Esophagus muscularis mucosa (tissue), 4 donors: ENCODE data around the gene EMP2. TPM values are rescaled to one million over a fixed set of nuclear protein-coding genes. Genes with fewer than 3 reads are reported as not detected.
A peak's percentile ranks its signal among the peaks of the same experiment; 100 is the strongest.
"Not testable (repeated sequence)": the region's sequence is repeated elsewhere in the genome, so short reads cannot be mapped to it uniquely, and the experiment has no call there.

Source experiments
- DNase-seq: peaks from one replicate; pipeline ENCODE4 v3.0.0-alpha.2; 2017; ENCODE audit errors: extremely low spot score
- H3K27ac ChIP-seq, 4 donors: fragments of 200-600 bp; sonication (generic); replicated peaks in 1 of 4; 1 replicate in 3 of 4; 2 replicates in 1 of 4; pipeline ENCODE4 v1.5.1; 2016 to 2019; ENCODE audit warnings: mild to moderate bottlenecking in 1 of 4
- H3K27me3 ChIP-seq, 4 donors: fragments of 200-600 bp; sonication (generic); one replicate each; pipeline versions ENCODE4 v1.5.1 to v1.6.0; 2016 to 2019
- H3K36me3 ChIP-seq, 4 donors: fragments of 200-600 bp; sonication (generic); one replicate each; pipeline ENCODE4 v1.5.1; 2016 to 2019
- H3K4me1 ChIP-seq, 4 donors: fragments of 200-600 bp; sonication (generic); one replicate each; pipeline ENCODE4 v1.5.1; 2016 to 2019
- H3K4me3 ChIP-seq, 4 donors: fragments of 200-600 bp; sonication (generic); 1 replicate in 2 of 4; 2 replicates in 2 of 4; pipeline ENCODE4 v1.5.1; 2016 to 2019; ENCODE audit warnings: mild to moderate bottlenecking in 4 of 4, moderate library complexity in 1 of 4
- H3K9me3 ChIP-seq, 4 donors: fragments of 200-600 bp; sonication (generic); 1 replicate in 3 of 4; 2 replicates in 1 of 4; pipeline ENCODE4 v1.5.1; 2016 to 2019
- EP300 ChIP-seq: sonication (generic); formaldehyde crosslinking; IDR thresholded peaks from one replicate; pipeline ENCODE4 v1.6.1; 2017; ENCODE audit warnings: antibody characterized with exemption
- POLR2A ChIP-seq: fragments of 450-650 bp; IDR thresholded peaks from one replicate; pipeline ENCODE4 v1.6.1; 2017; ENCODE audit warnings: antibody characterized with exemption, moderate library complexity, mild to moderate bottlenecking, low read depth
- POLR2AphosphoS5 ChIP-seq, 2 donors: sonication (generic); formaldehyde crosslinking; IDR thresholded peaks; one replicate each; pipeline ENCODE4 v1.6.1; 2017; ENCODE audit warnings: antibody characterized with exemption in 2 of 2
- WGBS: methylation state at CpG from one replicate; pipeline ENCODE4 v1.1.5; 2018; 5-methylcytosine and 5-hydroxymethylcytosine counted together
- intact Hi-C: fragments of 100-400 bp; cut with DNase I; formaldehyde crosslinking; loops from one replicate; pipeline ENCODE4 v1.15.1; 2023
- total RNA-seq, 4 donors: library from RNA; depleted of rRNA; stranded (reverse); fragments of >200 nt; gene quantifications; one replicate each; pipeline versions ENCODE4 v1.1.0 to v1.2.1, GENCODE V29; 2016
- TF ChIP-seq, protein P1 (sequence below), 3 experiments: fragments of 200-600 bp in 2 of 3; fragments of 450-650 bp in 1 of 3; sonication (generic) in 2 of 3; IDR thresholded peaks; one replicate each; pipeline ENCODE4 v1.5.1; 2017 to 2019; ENCODE audit warnings: antibody characterized with exemption in 3 of 3, mild to moderate bottlenecking in 2 of 3, moderate library complexity in 1 of 3

EMP2 gene
- total RNA-seq, 4 donors from 2014 or later, result 44.1 to 87.1 (median 57.3) TPM

DNA sequence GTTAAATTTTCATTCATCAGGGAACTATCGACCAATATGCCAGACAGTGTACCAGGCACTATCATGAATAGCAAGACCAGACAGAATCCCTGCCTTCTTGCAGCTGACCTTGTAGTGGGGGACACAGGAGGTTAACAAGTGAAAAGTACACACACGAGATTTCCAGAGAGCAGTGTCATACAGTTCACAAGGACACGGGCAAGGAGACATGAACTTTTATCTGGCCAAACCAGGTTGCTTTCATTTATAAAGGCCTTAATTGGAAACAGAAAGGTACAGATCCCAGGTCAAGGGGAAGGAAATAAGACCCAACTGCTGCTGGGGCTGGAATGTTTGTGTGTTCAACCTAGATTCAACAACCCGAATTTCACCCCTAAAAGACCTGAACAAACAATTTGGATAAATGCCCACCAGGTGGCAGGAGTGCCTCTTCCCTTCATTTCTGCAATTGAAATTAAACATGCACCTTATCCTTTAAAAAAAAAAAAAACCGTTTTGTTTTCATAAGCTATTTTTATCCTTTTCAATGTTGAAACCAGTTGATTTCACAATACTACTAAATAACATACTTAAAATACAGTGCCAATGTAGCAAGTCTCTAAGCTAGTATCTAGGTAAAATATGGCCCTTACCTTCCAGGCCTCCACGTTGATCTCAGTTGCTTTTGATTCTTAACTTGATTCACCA is 65.9 kb downstream of the EMP2 start:
- Histone ChIP-seq H3K36me3 (peaks cover 0 to 7% (median 0%) of the 10 kb centered on the region in 4 donors), H3K4me1 (peaks cover 14 to 15% (median 14%) of the 10 kb centered on the region in 4 donors), H3K27ac (peak overlapping the region in 2 of 4 donors; percentile 49 to 58), H3K4me3 (no peak overlapping the region), H3K27me3 (no peaks in the 10 kb centered on the region), H3K9me3 (no peaks in the 10 kb centered on the region)
- no peak for DNase-seq
- TF ChIP-seq, protein P1, sequence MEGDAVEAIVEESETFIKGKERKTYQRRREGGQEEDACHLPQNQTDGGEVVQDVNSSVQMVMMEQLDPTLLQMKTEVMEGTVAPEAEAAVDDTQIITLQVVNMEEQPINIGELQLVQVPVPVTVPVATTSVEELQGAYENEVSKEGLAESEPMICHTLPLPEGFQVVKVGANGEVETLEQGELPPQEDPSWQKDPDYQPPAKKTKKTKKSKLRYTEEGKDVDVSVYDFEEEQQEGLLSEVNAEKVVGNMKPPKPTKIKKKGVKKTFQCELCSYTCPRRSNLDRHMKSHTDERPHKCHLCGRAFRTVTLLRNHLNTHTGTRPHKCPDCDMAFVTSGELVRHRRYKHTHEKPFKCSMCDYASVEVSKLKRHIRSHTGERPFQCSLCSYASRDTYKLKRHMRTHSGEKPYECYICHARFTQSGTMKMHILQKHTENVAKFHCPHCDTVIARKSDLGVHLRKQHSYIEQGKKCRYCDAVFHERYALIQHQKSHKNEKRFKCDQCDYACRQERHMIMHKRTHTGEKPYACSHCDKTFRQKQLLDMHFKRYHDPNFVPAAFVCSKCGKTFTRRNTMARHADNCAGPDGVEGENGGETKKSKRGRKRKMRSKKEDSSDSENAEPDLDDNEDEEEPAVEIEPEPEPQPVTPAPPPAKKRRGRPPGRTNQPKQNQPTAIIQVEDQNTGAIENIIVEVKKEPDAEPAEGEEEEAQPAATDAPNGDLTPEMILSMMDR (IDR thresholded peaks at IDR 0.05), result peak; percentile 56 to 71 (median 62)
- TF ChIP-seq EP300 (no peak), POLR2AphosphoS5 (IDR thresholded peaks at IDR 0.05) (peak in 1 of 2 donors; percentile 62)
- intact Hi-C loops, result loop anchor here (5.0 kb wide), 2 partner anchors 63 to 403 kb away; no protein-coding TSS in a partner anchor
- WGBS, result 37% methylated on average over 6 of the region's 6 CpGs

DNA sequence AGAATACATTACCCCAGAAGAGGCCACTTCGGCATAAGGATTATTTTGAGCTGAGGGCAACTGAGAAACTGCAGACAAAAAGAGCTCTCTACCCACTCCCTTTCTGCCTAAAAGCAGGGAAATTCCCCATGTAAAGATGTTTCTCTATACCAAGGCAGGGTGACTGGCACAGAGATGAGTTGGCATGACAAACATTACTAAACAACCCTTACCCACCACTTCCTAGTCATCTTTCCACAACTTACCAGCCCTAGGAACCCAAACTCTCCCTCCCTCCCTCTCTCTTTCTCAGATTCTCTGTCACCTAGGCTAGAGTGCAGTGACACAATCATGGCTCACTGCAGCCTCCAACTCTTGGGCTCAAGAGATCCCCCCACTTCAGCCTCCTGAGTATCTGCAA is 68.6 kb downstream of the EMP2 start:
- no peak for TF ChIP-seq EP300
- TF ChIP-seq POLR2AphosphoS5 (IDR thresholded peaks at IDR 0.05), result no peak
- no peak for TF ChIP-seq POLR2A
- TF ChIP-seq, protein P1 (IDR thresholded peaks at IDR 0.05), result no peak
- intact Hi-C loops, result loop anchor here (5.0 kb wide), 1 partner anchor 405 kb away; no protein-coding TSS in a partner anchor
- H3K27ac ChIP-seq, result no peak overlapping the region
- H3K36me3 ChIP-seq, result peaks cover 0 to 7% (median 2%) of the 10 kb centered on the region in 4 donors
- H3K9me3 ChIP-seq, result no peaks in the 10 kb centered on the region
- WGBS, result 86% methylated on average over 1 of the region's 1 CpG
- no peak overlapping the region for H3K4me3 ChIP-seq
- no peak for DNase-seq
- H3K4me1 ChIP-seq, result peaks cover 14 to 15% (median 14%) of the 10 kb centered on the region in 4 donors
- no peaks in the 10 kb centered on the region for H3K27me3 ChIP-seq

DNA sequence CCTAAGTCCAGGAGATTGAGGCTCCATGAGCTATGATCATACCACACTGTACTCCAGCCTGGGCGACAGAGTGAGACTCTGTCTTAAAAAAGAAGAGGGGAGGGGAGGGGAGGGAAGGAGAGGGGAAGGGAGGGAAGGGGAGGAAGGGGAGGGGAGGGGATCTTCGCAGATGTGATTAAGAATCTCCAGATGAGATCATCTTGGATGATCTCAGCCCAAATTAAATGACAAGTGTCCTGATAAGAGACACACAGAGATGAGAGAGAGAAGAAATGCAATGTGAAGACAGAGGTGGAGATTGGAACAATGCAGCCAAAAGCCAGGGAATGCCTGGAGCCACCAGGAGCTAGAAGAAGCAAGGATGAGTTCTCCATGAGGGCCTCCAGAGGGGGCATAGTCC is 70.1 kb downstream of the EMP2 start:
- no peaks in the 10 kb centered on the region for H3K27me3 ChIP-seq
- no peak for TF ChIP-seq POLR2AphosphoS5 (IDR thresholded peaks at IDR 0.05)
- TF ChIP-seq, protein P1 (IDR thresholded peaks at IDR 0.05), result no peak
- no peak for TF ChIP-seq EP300
- TF ChIP-seq POLR2A, result no peak
- no peak for DNase-seq
- peaks cover 0 to 7% (median 2%) of the 10 kb centered on the region in 4 donors for H3K36me3 ChIP-seq
- peaks cover 12 to 13% (median 12%) of the 10 kb centered on the region in 4 donors for H3K4me1 ChIP-seq
- no peaks in the 10 kb centered on the region for H3K9me3 ChIP-seq
- intact Hi-C loops, result loop anchor here (5.0 kb wide), 1 partner anchor 407 kb away; no protein-coding TSS in a partner anchor
- no peak overlapping the region for H3K27ac ChIP-seq
- no peak overlapping the region for H3K4me3 ChIP-seq
- 78% methylated on average over 2 of the region's 2 CpGs for WGBS

DNA sequence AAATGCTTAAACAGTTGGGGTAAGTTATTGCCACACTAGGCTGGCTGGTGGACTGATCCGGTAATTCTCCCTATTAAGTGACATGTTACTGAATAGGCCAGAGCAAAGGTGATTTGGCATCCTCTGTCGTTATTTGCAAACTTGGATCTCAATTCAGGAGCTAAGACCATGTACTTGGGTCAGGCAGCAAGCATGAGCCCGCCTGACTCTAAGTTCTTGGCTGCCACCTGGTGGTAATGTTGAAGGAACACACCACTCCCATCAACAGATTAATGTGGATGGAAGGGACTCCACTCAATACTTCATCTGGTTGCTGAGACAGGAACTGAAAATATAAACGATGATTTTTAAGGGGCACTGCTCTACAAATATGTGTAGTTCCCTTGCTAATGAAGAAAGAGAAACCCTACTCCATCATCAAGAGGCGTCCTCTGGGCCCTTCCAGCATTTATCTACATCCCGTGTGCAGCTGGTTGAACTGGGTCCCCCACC is 70.8 kb downstream of the EMP2 start:
- intact Hi-C loops, result loop anchor here (2.0 to 5.0 kb wide), 3 partner anchors 195 to 408 kb away; no protein-coding TSS in a partner anchor
- DNase-seq, result no peak
- no peak overlapping the region for H3K4me3 ChIP-seq
- no peaks in the 10 kb centered on the region for H3K9me3 ChIP-seq
- peaks cover 0 to 7% (median 2%) of the 10 kb centered on the region in 4 donors for H3K36me3 ChIP-seq
- 30% methylated on average over 6 of the region's 6 CpGs for WGBS
- no peak for TF ChIP-seq POLR2AphosphoS5 (IDR thresholded peaks at IDR 0.05)
- TF ChIP-seq, protein P1 (IDR thresholded peaks at IDR 0.05), result peak; percentile 71 to 86 (median 82)
- peaks cover 5 to 6% (median 5%) of the 10 kb centered on the region in 4 donors for H3K4me1 ChIP-seq
- H3K27me3 ChIP-seq, result no peaks in the 10 kb centered on the region
- H3K27ac ChIP-seq, result no peak overlapping the region

DNA sequence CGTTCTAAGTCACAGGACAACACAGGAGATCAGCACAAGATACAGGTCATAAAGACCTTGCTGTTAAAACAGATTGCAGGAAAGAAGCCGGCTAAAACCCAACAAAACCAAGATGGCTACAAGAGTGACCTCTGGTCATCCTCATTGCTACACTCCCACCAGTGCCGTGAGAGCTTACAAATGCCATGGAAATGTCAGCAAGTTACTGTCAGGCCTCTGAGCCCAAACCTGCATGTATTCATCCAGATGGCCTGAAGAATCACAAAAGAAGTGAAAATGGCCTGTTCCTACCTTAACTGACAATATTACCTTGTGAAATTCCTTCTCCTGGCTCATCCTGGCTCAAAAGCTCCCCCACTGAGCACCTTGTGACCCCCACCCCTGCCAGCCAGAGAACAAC is 75.1 kb downstream of the EMP2 start:
- H3K9me3 ChIP-seq, H3K4me3 ChIP-seq, intact Hi-C loops, DNase-seq, H3K36me3 ChIP-seq, H3K4me1 ChIP-seq, H3K27me3 ChIP-seq, H3K27ac ChIP-seq: not testable (repeated sequence)
- 53% methylated on average over 3 of the region's 3 CpGs for WGBS
